CD4-positive, alpha-beta memory T cell (primary cell): ENCODE data around the gene TMEM253. TPM values are rescaled to one million over a fixed set of nuclear protein-coding genes. Genes with fewer than 3 reads are reported as not detected.
A peak's percentile ranks its signal among the peaks of the same experiment; 100 is the strongest.

Experiments used
- CTCF ChIA-PET: fragments of 350-600 bp; sonication (Branson Sonifier 250); formaldehyde crosslinking; loops from one replicate; lab custom pipeline; 2021; ENCODE audit warnings: inconsistent platforms; ENCODE audit not compliant: partially characterized antibody; lab: Charles Lee
- POLR2A ChIA-PET: fragments of 350-600 bp; sonication (Branson Sonifier 250); formaldehyde crosslinking; loops from one replicate; lab custom pipeline; 2021; ENCODE audit not compliant: partially characterized antibody; lab: Charles Lee
- DNase-seq, 5 donors: peaks; one replicate each; pipeline versions ENCODE4 v3.0.0 to v3.0.0-alpha.2; 2020 to 2022; ENCODE audit warnings: mixed read lengths in 1 of 5
- H3K27ac ChIP-seq: one replicate; pipeline ENCODE4 v1.7.0; 2013; ENCODE audit warnings: low read depth, low read length
- H3K27me3 ChIP-seq: 2 replicates; pipeline ENCODE4 v1.7.0; 2013; ENCODE audit warnings: mild to moderate bottlenecking, low read length, moderate library complexity; ENCODE audit not compliant: insufficient read depth
- H3K36me3 ChIP-seq: 2 replicates; pipeline ENCODE4 v1.7.0; 2013; ENCODE audit warnings: mild to moderate bottlenecking, low read length, moderate library complexity; ENCODE audit not compliant: insufficient read depth
- H3K4me1 ChIP-seq: 2 replicates; pipeline ENCODE4 v1.7.0; 2013; ENCODE audit warnings: mild to moderate bottlenecking, low read length, moderate library complexity; ENCODE audit not compliant: insufficient read depth
- H3K4me3 ChIP-seq, 2 donors: one replicate each; pipeline ENCODE4 v1.7.0; 2013; ENCODE audit warnings: low read length in 2 of 2, mild to moderate bottlenecking in 1 of 2
- H3K9me3 ChIP-seq, 2 donors: one replicate each; pipeline ENCODE4 v1.7.0; 2013; ENCODE audit warnings: low read length in 2 of 2, control low read depth in 1 of 2; ENCODE audit not compliant: control insufficient read depth in 1 of 2
- H3K27ac Mint-ChIP-seq, 7 donors: one replicate each; pipeline ENCODE4 v1.8.0; 2020 to 2021; ENCODE audit warnings: mixed read lengths in 7 of 7, mild to moderate bottlenecking in 6 of 7, inconsistent platforms in 3 of 7, moderate library complexity in 3 of 7
- H3K27me3 Mint-ChIP-seq, 2 donors: one replicate each; pipeline ENCODE4 v1.8.0; 2020 to 2021; ENCODE audit warnings: mixed read lengths in 2 of 2
- H3K36me3 Mint-ChIP-seq, 2 donors: one replicate each; pipeline ENCODE4 v1.8.0; 2020 to 2021; ENCODE audit warnings: mixed read lengths in 2 of 2, inconsistent platforms in 1 of 2, mild to moderate bottlenecking in 1 of 2
- H3K4me1 Mint-ChIP-seq, 4 donors: one replicate each; pipeline ENCODE4 v1.8.0; 2020 to 2021; ENCODE audit warnings: mixed read lengths in 4 of 4, mild to moderate bottlenecking in 1 of 4
- H3K4me3 Mint-ChIP-seq, 8 donors: one replicate each; pipeline ENCODE4 v1.8.0; 2020 to 2021; ENCODE audit warnings: mixed read lengths in 8 of 8, mild to moderate bottlenecking in 7 of 8, moderate library complexity in 6 of 8, inconsistent platforms in 3 of 8
- H3K9me3 Mint-ChIP-seq, 8 donors: one replicate each; pipeline ENCODE4 v1.8.0; 2020 to 2021; ENCODE audit warnings: mixed read lengths in 8 of 8, mild to moderate bottlenecking in 5 of 8, inconsistent platforms in 3 of 8, moderate library complexity in 1 of 8
- intact Hi-C: fragments of 100-400 bp; cut with micrococcal nuclease; formaldehyde crosslinking; loops from one replicate; pipeline ENCODE4 v1.15.1; 2023
- polyA plus RNA-seq, 2 donors: library from polyadenylated mRNA; unstranded; fragments of 300-500 nt; fragmentation: Illumina TruSeq; gene quantifications; one replicate each; pipeline ENCODE4 v1.2.3, GENCODE V29; 2021
- total RNA-seq, 2 experiments: library from RNA; stranded (reverse); gene quantifications; one replicate each; pipeline ENCODE4 v1.2.3, GENCODE V29; 2021

Gene TMEM253
- total and polyA plus RNA-seq, 4 experiments from 2014 or later, result not detected

DNA sequence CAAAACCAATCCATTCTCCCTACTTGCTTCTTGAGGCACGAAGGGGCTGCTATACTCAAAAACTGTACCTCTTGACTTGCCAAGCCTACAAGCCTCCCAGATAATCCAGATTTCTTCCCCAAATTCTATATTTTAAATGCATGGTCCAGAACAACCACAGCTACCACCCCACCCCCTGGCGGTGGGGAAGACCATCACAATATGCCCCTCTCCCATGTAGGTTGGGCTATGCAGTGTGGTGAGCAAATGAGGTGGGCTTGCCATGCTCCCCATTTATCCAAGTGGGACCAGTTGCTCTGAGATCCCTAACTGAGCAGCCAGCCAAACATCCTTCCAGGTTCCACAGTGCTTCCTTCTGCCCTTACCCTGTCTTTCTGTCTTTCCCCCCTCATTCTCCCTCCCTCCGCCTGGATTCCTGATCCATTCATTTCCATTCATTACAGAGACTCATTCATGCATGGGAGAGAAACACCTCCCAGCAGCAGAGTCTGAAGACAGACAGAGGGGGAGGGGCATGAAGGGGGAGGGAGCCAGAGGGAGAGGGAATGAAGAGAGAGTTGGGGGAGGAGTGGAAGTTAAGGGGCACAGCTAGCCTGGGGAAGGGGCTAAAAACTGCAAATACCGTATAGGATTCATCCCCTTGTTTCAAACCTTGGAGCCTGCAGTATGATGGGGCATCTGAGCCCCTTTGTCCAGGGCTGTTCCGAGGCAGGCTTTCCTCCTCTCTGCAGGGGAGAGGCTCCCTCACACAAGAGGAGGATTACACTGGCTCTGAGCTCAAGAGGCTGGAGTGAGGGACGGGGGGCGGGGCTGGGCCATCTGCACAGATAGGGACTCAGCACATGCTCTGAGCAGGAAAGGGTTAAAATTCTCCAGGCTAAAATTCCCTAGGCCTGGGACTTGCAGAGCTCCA, 6.8 kb upstream of the TMEM253 start:
- no peak overlapping the region for H3K4me3 Mint-ChIP-seq
- DNase-seq, result no peak
- H3K27me3 Mint-ChIP-seq, result no peaks in the 10 kb centered on the region
- no peaks in the 10 kb centered on the region for H3K27me3 ChIP-seq
- POLR2A ChIA-PET, result interaction anchor here (2.9 to 5.3 kb wide), 2 partner anchors 10 to 79 kb away, joined by 16 to 82 read pairs; no protein-coding TSS in a partner anchor
- CTCF ChIA-PET, result interaction anchor here (0.8 to 7.3 kb wide), 12 partner anchors 10 to 78 kb away, joined by 3 to 296 read pairs (median 12); partner anchors contain the start of genes ARHGEF40 and TMEM253
- peak overlapping the region in 4 of 7 donors; percentile 53 to 87 (median 60) for H3K27ac Mint-ChIP-seq
- no peaks in the 10 kb centered on the region for H3K9me3 Mint-ChIP-seq
- no peak overlapping the region for H3K4me3 ChIP-seq
- peaks cover 0 to 6% of the 10 kb centered on the region in 2 donors for H3K36me3 Mint-ChIP-seq
- peaks cover 11 to 43% (median 21%) of the 10 kb centered on the region in 4 donors for H3K4me1 Mint-ChIP-seq
- H3K27ac ChIP-seq, result no peak overlapping the region
- intact Hi-C loops, result loop anchor here (2.0 kb wide), 1 partner anchor 69 kb away; the partner anchor contains the start of gene NDRG2
- no peaks in the 10 kb centered on the region for H3K36me3 ChIP-seq
- peaks cover 18% of the 10 kb centered on the region for H3K4me1 ChIP-seq
- no peaks in the 10 kb centered on the region for H3K9me3 ChIP-seq

DNA sequence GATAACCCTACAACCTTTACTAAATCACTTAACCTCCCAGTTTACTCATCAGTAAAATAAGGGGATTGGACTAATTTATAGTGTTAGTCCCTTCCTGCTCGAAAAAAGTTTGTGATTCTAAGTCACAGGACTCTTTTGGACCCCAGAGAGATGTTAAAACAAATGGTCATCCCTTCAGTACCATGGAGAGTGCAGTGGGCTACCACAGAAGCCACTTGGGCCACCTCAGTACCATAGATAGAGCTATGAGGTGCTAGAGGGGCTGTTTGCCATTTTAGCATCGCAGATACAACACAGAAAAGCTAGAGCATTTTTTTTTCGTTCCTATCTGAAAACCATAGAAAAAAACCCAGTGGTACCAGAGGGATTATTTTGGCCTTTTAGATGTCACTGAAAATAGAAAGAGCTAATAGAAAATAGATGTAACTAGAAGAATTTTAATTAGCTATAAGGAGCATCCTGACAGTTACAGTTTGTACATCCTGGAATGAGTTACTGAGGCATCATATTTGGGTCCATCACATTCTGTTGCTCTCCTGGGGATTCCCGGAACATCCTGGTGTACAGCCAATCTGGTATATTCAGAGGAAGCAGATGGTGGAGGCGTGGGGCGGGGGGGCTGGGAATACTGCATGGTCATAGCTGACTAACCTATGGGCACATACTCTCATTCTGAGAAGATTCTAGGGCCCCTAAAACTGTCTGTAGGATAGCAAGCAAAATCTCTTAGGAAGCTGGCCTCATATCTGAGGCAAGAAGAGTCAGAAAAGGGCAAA, 5.2 kb upstream of the TMEM253 start:
- Histone ChIP-seq H3K9me3 (no peaks in the 10 kb centered on the region), H3K4me3 (no peak overlapping the region), H3K36me3 (no peaks in the 10 kb centered on the region), H3K27ac (no peak overlapping the region), H3K27me3 (no peaks in the 10 kb centered on the region), H3K4me1 (peaks cover 24% of the 10 kb centered on the region)
- H3K36me3 Mint-ChIP-seq, result peaks cover 0 to 6% of the 10 kb centered on the region in 2 donors
- peak overlapping the region; percentile 51 to 95 (median 88) for H3K27ac Mint-ChIP-seq
- POLR2A ChIA-PET, result interaction anchor here (0.6 to 5.3 kb wide), 5 partner anchors 9 to 165 kb away, joined by 3 to 82 read pairs (median 3); no protein-coding TSS in a partner anchor
- intact Hi-C loops, result loop anchor here (5.0 kb wide), 1 partner anchor 413 kb away; the partner anchor contains the start of gene RNASE4
- CTCF ChIA-PET, result interaction anchor here (1.1 to 7.3 kb wide), 6 partner anchors 10 to 125 kb away, joined by 3 to 296 read pairs (median 62); partner anchors contain the start of gene TMEM253
- H3K9me3 Mint-ChIP-seq, result no peaks in the 10 kb centered on the region
- DNase-seq, result no peak
- H3K27me3 Mint-ChIP-seq, result no peaks in the 10 kb centered on the region
- H3K4me1 Mint-ChIP-seq, result peaks cover 13 to 46% (median 25%) of the 10 kb centered on the region in 4 donors
- H3K4me3 Mint-ChIP-seq, result peak overlapping the region in 2 of 8 donors; percentile 6 to 67

GRCh38 chr14:21096438-21096837, 4.4 kb upstream of the TMEM253 start:
- no peaks in the 10 kb centered on the region for H3K9me3 ChIP-seq
- no peaks in the 10 kb centered on the region for H3K27me3 ChIP-seq
- ChIA-PET POLR2A (interaction anchor here (1.2 to 5.3 kb wide), 4 partner anchors 8 to 26 kb away, joined by 3 to 82 read pairs (median 9); no protein-coding TSS in a partner anchor), CTCF (interaction anchor here (1.1 to 7.3 kb wide), 7 partner anchors 9 to 126 kb away, joined by 3 to 296 read pairs (median 6); partner anchors contain the start of genes SLC39A2 and TMEM253)
- no peak for DNase-seq
- peak overlapping the region in 7 of 8 donors; percentile 24 to 83 (median 80) for H3K4me3 Mint-ChIP-seq
- intact Hi-C loops, result loop anchor here (5.0 kb wide), 1 partner anchor 414 kb away; the partner anchor contains the start of gene RNASE4
- no peaks in the 10 kb centered on the region for H3K27me3 Mint-ChIP-seq
- H3K27ac ChIP-seq, result peak overlapping the region; percentile 51
- peaks cover 13 to 46% (median 23%) of the 10 kb centered on the region in 4 donors for H3K4me1 Mint-ChIP-seq
- H3K9me3 Mint-ChIP-seq, result no peaks in the 10 kb centered on the region
- peaks cover 24% of the 10 kb centered on the region for H3K4me1 ChIP-seq
- peaks cover 0 to 6% of the 10 kb centered on the region in 2 donors for H3K36me3 Mint-ChIP-seq
- H3K27ac Mint-ChIP-seq, result peak overlapping the region; percentile 87 to 95 (median 89)
- H3K36me3 ChIP-seq, result no peaks in the 10 kb centered on the region
- no peak overlapping the region for H3K4me3 ChIP-seq

GRCh38 chr14:21096978-21097635, 3.8 kb upstream of the TMEM253 start:
- no peaks in the 10 kb centered on the region for H3K27me3 Mint-ChIP-seq
- intact Hi-C loops, result loop anchor here (5.0 kb wide), 1 partner anchor 415 kb away; the partner anchor contains the start of gene RNASE4
- ChIA-PET CTCF (interaction anchor here (0.6 to 7.3 kb wide), 8 partner anchors 8 to 126 kb away, joined by 4 to 296 read pairs (median 6); partner anchors contain the start of genes SLC39A2 and TMEM253), POLR2A (interaction anchor here (0.6 to 2.4 kb wide), 4 partner anchors 9 to 139 kb away, joined by 3 to 15 read pairs (median 4); partner anchors contain the start of gene ARHGEF40)
- peaks cover 0 to 6% of the 10 kb centered on the region in 2 donors for H3K36me3 Mint-ChIP-seq
- no peaks in the 10 kb centered on the region for H3K27me3 ChIP-seq
- no peaks in the 10 kb centered on the region for H3K9me3 Mint-ChIP-seq
- peak overlapping the region; percentile 64 to 83 (median 80) for H3K4me3 Mint-ChIP-seq
- H3K4me3 ChIP-seq, result no peak overlapping the region
- H3K27ac ChIP-seq, result peak overlapping the region; percentile 51
- no peak for DNase-seq
- no peaks in the 10 kb centered on the region for H3K36me3 ChIP-seq
- H3K27ac Mint-ChIP-seq, result peak overlapping the region; percentile 87 to 95 (median 89)
- H3K4me1 Mint-ChIP-seq, result peaks cover 13 to 46% (median 22%) of the 10 kb centered on the region in 4 donors
- H3K4me1 ChIP-seq, result peaks cover 24% of the 10 kb centered on the region
- H3K9me3 ChIP-seq, result no peaks in the 10 kb centered on the region

GRCh38 chr14:21097636-21098075, 3.2 kb upstream of the TMEM253 start:
- intact Hi-C loops, result loop anchor here (5.0 kb wide), 1 partner anchor 415 kb away; the partner anchor contains the start of gene RNASE4
- no peaks in the 10 kb centered on the region for H3K36me3 ChIP-seq
- Mint-ChIP-seq H3K36me3 (peaks cover 0 to 5% of the 10 kb centered on the region in 2 donors), H3K27ac (peak overlapping the region; percentile 87 to 95 (median 89)), H3K9me3 (no peaks in the 10 kb centered on the region), H3K4me1 (peaks cover 12 to 44% (median 19%) of the 10 kb centered on the region in 4 donors), H3K4me3 (peak overlapping the region; percentile 64 to 83 (median 80)), H3K27me3 (no peaks in the 10 kb centered on the region)
- H3K4me1 ChIP-seq, result peaks cover 23% of the 10 kb centered on the region
- H3K9me3 ChIP-seq, result no peaks in the 10 kb centered on the region
- no peak overlapping the region for H3K4me3 ChIP-seq
- peak in 1 of 5 donors; percentile 49 for DNase-seq
- H3K27me3 ChIP-seq, result no peaks in the 10 kb centered on the region
- ChIA-PET CTCF (interaction anchor here (0.6 to 7.3 kb wide), 7 partner anchors 8 to 99 kb away, joined by 4 to 296 read pairs (median 5); partner anchors contain the start of genes SLC39A2 and TMEM253), POLR2A (interaction anchor here (0.6 to 2.4 kb wide), 4 partner anchors 10 to 138 kb away, joined by 3 to 15 read pairs (median 4); partner anchors contain the start of gene ARHGEF40)
- peak overlapping the region; percentile 51 for H3K27ac ChIP-seq
